ENCODE data around the gene PTPN3. TPM values are rescaled to one million over a fixed set of nuclear protein-coding genes. Genes with fewer than 3 reads are reported as not detected.

PTPN3 gene
- total and polyA plus RNA-seq, 2 donors from 2014 or later, result 33.7 to 40.6 TPM

DNA sequence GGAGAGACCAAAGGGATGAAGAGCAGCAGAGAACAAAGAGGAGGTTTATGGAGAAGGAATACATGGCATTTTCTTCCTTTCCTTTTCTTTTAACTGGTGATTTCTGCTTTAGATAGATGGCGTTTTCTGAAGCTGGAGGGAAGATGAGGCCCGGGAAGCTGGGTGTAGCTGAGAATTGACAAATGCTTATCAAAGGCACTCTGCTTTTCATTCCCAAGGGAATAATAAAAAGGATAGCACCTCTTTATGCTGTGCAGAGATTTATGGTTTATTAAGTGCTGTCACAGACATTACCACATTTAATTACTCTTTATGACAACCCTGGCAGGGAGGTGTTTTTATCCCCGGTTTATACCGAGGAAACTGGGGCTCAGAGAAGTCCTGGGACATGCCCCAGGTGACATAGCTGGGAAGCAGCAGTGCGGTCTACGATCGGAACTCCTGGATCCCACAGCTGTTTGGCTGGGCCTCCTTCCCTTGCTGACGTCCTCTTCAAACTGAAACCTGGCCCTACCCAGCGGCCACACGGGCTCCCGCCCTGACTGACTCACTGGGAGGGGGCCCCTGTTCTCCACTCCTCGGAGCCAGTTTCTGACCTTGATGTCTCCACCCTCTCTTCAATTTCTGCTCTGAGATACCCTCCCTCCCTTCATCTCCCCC, 169.0 kb downstream of the PTPN3 start:
- no peaks in the 10 kb centered on the region for H3K36me3 ChIP-seq (ENCODE audit: control insufficient read depth in 2 of 3, insufficient read depth in 3 of 3, low read length in 3 of 3)
- intact Hi-C loops (cut with DNase I), result no loop called here
- no peaks in the 10 kb centered on the region for H3K9me3 ChIP-seq (ENCODE audit: control insufficient read depth in 2 of 3, insufficient read depth in 1 of 3, low read length in 3 of 3)
- peak; percentile 40 to 85 (median 56) for DNase-seq
- TF ChIP-seq, protein P1, sequence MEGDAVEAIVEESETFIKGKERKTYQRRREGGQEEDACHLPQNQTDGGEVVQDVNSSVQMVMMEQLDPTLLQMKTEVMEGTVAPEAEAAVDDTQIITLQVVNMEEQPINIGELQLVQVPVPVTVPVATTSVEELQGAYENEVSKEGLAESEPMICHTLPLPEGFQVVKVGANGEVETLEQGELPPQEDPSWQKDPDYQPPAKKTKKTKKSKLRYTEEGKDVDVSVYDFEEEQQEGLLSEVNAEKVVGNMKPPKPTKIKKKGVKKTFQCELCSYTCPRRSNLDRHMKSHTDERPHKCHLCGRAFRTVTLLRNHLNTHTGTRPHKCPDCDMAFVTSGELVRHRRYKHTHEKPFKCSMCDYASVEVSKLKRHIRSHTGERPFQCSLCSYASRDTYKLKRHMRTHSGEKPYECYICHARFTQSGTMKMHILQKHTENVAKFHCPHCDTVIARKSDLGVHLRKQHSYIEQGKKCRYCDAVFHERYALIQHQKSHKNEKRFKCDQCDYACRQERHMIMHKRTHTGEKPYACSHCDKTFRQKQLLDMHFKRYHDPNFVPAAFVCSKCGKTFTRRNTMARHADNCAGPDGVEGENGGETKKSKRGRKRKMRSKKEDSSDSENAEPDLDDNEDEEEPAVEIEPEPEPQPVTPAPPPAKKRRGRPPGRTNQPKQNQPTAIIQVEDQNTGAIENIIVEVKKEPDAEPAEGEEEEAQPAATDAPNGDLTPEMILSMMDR (IDR thresholded peaks at IDR 0.05; ENCODE audit: borderline replicate concordance, extremely low read depth, insufficient read depth), result no peak
- no peak for FAIRE-seq
- no peak overlapping the region for H3K4me3 ChIP-seq (ENCODE audit: low read length in 3 of 3)
- H3K4me1 ChIP-seq (ENCODE audit: control insufficient read depth in 2 of 3, insufficient read depth in 2 of 3, low read depth in 1 of 3, low read length in 3 of 3), result peaks cover 0 to 6% (median 0%) of the 10 kb centered on the region in 3 donors
- peak overlapping the region; percentile 75 to 77 for H3K27ac ChIP-seq (ENCODE audit: low read depth in 2 of 2, low read length in 2 of 2)
- peak overlapping the region in 1 of 3 donors; percentile 20 for H3K9ac ChIP-seq (ENCODE audit: low read length in 3 of 3)
- H3K27me3 ChIP-seq (ENCODE audit: control insufficient read depth, insufficient read depth, low read length), result no peaks in the 10 kb centered on the region

Small RNA genes within 50 kb of the gene (microRNA-seq; reads per million reads assigned to microRNA genes)
- 1.4 reads per million for gene MIR3927

Other genes with a start within 250 kb of the PTPN3 start
- 6.5 TPM for gene EPB41L4B, start 177.2 kb downstream of the PTPN3 start, total RNA-seq
- 7.7 TPM for gene EPB41L4B, start 177.2 kb downstream of the PTPN3 start, polyA plus RNA-seq (ENCODE audit: insufficient read depth, low read depth, low replicate concordance)